HG02973 (cell line): ENCODE results near the gene RAB33B.
"Not testable (repeated sequence)": the region's sequence is repeated elsewhere in the genome, so short reads cannot be mapped to it uniquely, and the experiment has no call there.

Experiments used
- ATAC-seq: cut with Tn5 transposase; IDR thresholded peaks from one replicate; pipeline ENCODE4 v1.9.1; 2021; ENCODE audit warnings: moderate library complexity; ENCODE audit not compliant: unreplicated experiment

RAB33B gene

DNA sequence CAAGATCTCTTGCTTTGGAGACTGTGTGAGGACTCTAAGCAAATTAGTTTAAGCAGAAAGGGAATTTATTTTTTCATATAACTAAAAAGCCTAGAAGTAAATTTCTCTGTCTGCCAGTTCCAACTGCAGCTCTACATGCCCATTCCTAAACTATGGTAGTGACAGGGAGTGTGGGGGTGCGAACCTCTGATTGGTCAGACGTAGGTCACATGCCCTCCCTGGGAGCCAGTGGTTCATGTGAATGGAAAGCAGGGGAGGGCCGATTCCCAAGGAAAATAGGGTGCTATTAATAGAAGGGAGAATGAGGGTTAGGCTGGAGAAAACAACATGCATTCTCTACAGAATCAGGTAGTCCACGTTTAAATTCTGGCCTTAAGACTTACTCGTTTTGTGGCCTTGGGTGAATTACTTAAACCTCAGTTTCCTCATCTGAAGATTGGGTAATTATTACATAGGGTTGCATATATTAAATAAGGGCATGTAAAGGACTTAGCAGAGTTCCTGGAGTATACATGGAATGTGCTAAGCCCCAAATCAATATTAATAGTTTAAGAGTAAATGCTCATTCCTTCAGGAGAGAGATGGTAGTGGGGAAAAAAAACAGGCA lies 7.2 kb downstream of the RAB33B start:
- no peak for ATAC-seq

- ATAC-seq, result not testable (repeated sequence)
Observed at GRCh38 chr4:139464512-139464911, 10.6 kb downstream of the RAB33B start.

GRCh38 chr4:139465922-139466321 lies 12.0 kb downstream of the RAB33B start:
- no peak for ATAC-seq

GRCh38 chr4:139468756-139469155 lies 14.8 kb downstream of the RAB33B start:
- ATAC-seq, result not testable (repeated sequence)

DNA sequence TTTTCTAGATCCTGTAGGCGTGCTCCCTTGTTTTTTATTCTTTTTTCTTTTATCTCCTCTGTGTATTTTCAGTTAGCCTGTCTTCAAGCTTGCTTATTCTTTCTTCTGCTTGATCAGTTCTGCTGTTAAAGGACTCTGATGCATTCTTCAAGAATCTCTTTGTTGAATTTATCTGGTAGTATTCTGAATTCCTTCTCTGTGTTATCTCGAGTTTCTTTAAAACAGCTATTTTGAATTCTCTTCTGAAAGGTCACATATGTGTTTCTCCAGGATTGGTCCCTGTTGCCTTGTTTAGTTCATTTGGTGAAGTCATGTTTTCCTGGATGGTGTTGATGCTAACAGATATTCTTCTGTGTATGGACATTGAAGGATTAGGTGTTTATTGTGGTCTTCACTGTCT lies 15.3 kb downstream of the RAB33B start:
- no peak for ATAC-seq

DNA sequence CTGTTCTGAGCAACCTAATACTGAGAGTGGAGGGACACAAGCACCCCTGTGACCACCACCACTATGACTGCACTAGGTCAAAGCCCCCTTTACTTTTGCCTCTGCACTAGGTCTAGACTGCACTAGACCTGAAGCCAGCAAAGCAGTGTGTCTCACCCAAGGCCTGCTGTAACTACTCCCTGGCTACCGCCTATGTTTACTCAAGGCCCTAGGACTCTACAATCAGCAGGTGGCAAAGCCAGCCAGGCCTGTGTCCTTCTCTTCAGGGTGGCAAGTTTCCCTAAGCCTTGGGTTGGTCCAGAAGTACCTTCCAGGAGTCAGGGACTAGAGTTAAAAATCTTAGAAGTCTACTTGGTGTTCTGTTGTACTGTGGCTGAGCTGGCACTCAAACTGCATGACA lies 15.9 kb downstream of the RAB33B start:
- no peak for ATAC-seq

GRCh38 chr4:139470295-139470694 lies 16.4 kb downstream of the RAB33B start:
- ATAC-seq, result no peak

- ATAC-seq, result no peak
Observed at GRCh38 chr4:139470997-139471665, 17.2 kb downstream of the RAB33B start.

GRCh38 chr4:139472852-139473251 lies 18.9 kb downstream of the RAB33B start:
- no peak for ATAC-seq

GRCh38 chr4:139476363-139476762 lies 22.4 kb downstream of the RAB33B start:
- no peak for ATAC-seq

DNA sequence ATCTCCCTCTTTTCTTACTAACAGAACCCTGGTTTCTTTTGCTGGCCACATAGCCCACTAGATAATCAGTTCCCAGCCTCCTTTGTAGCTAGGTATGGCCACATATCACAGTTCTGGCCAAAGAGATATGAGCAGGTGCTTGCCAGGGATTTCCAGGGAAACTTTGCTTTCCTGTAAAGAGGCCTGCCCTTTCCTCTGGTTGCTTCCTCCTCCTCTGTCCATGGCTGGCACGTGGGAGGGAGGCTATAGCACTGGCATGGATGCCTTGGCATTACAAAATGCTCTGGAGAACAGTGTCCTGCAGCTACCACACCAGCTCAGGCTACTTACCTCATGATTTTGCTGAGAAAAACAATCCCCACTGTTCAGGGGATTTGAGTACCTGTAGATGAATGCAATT lies 27.5 kb downstream of the RAB33B start:
- ATAC-seq, result no peak

DNA sequence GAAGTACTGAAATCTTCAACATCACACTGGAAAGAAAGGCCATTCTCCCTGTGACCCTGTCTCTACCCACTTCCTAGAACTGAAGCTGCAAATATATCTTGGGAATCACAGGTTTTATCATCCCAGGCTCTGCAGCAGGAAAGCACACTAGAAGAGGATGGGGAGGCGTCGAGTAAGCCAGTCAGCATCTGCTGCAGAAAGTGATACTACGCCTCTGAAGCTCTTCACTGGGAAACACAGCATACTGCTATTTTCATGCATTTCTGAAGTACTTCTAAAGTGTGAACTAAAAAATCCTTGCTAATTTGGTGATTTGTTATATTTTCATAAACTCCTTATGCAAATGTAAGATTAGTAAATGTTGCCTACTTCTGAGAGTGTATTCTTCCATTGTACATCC lies 29.1 kb downstream of the RAB33B start:
- ATAC-seq, result no peak

GRCh38 chr4:139484783-139485311 lies 30.9 kb downstream of the RAB33B start:
- ATAC-seq, result no peak

- ATAC-seq, result no peak
Observed at GRCh38 chr4:139488442-139488841, 34.5 kb downstream of the RAB33B start.

GRCh38 chr4:139489638-139490037 lies 35.7 kb downstream of the RAB33B start:
- ATAC-seq, result no peak

DNA sequence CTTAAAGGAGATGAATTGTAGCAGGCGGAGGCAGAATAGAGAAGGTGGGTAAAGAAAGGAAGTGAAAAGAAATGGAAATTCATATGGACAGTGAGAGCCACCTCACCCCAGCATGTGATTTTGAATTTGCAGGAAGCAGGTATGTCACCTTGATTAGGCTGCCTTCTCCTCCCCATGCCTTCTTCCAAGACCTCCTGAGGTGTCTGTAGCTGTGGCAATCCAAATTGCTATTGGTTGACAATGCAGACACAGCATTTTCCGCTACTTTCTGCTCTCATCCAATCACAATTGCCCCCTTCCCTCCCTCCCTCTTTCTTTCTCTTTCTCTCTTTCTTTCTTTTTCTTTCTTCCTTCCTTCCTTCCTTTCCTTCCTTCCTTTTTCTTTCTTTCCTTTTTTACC lies 38.5 kb downstream of the RAB33B start:
- ATAC-seq, result no peak

DNA sequence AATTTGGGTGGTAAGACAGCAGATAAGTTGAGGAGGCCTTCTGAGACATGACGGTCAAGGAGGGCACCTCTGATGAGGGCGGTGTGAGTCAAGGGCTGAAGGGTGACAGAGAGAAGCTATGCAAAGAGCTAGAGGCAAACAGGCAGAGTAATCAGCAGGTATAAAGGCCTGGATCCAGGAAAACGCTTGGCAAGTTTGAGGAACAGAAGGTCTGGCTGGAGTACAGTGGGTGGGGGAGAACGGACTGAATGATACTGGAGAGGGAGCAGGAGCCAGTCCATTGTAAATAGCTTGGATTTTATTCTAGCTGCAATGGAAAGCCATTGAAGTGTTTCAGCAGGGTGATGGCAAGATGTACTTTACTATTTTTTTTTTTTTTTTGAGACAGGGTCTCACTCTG lies 39.3 kb downstream of the RAB33B start:
- no peak for ATAC-seq

- no peak for ATAC-seq
Observed at GRCh38 chr4:139499186-139499585, 45.3 kb downstream of the RAB33B start.

GRCh38 chr4:139501117-139501516 lies 47.2 kb downstream of the RAB33B start:
- ATAC-seq, result no peak

DNA sequence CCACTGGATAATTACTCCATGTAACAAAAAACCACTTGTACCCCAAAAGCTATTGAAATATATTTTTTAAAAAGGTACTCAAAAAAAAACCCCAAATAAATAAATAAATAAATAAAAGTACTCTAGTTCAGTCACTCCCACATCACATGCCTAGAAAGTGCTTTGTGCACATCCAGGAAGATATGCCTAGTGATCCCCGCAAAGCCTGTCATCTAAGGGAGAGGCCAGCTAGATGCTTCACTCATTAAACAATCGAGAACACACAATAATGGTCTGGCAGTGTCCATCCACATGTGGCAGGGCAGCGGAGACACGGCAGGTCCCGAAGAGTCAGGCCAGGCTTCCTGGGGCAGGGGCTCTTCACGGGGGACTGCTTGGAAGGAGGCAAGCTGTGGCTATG lies 47.6 kb downstream of the RAB33B start:
- no peak for ATAC-seq

DNA sequence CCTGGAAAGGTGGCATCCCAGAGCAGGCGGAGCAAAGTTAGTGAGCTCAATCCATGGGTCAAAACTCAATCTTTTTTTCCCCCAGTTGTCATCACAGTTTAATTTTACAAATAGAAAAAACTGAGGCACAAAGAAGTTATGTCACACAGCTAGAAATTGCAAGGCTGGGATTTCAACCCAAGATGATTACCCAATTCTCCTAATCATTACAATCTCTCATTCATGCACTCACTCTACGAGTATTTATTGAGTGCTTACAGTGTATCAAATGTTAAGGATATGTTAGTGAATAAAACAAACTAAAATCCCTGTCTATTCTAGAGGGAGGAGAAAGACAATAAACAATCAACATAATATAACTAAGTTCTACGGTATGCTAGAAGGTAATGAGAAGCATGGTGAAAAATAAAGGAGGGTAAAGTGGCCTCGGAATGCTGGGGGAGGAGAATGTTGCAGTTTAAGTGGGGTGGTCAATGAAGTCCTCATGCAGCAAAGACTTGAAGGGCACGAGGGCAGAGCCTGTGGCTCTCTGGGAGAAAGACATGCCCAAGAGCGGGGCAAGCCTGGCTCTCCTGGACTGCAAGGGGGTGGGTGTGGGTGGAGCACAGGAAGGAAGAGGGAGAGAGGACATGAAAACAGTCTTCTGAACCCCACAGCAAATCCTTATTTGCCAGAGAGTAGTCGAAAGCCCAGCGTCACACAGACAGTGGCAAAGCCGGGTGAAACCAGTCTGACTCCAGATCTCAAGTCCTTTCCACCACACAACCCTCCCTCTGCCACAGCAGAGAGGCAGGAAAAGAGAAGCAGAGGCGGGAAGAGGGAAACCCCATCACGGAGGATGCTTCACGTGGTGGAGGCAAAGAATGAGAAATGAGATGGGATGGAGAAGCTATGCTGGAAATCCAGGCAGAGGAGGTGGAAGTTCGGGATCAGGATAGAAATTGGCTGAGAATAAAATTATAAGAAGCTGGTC lies 48.3 kb downstream of the RAB33B start:
- ATAC-seq, result no peak
